AG04450 (cell line): Measurements from ENCODE around the gene UGP2. TPM values are rescaled to one million over a fixed set of nuclear protein-coding genes. Genes with fewer than 3 reads are reported as not detected.

Experiments
- CTCF ChIA-PET: fragments of 300-600, 350-600 bp; formaldehyde crosslinking; extraction: SDS; loops from one replicate; lab custom pipeline; 2022; ENCODE audit warnings: antibody characterized with exemption, inconsistent platforms; lab: Charles Lee
- POLR2A ChIA-PET: fragments of 350-600 bp; formaldehyde crosslinking; extraction: SDS; loops from one replicate; lab custom pipeline; 2021; ENCODE audit warnings: antibody characterized with exemption, inconsistent platforms; lab: Yijun Ruan, JAX
- DNase-seq: peaks from one replicate; pipeline ENCODE4 v3.0.0-alpha.2; 2011; ENCODE audit warnings: low read depth, low spot score
- H3K27ac ChIP-seq: one replicate; pipeline ENCODE4 v1.5.1; 2012; ENCODE audit warnings: low read depth, low read length, control low read depth
- H3K27me3 ChIP-seq: one replicate; pipeline ENCODE4 v1.6.0; 2012; ENCODE audit warnings: low read length; ENCODE audit not compliant: control insufficient read depth, insufficient read depth
- H3K4me3 ChIP-seq: 2 replicates; pipeline ENCODE4 v1.5.1; 2011; ENCODE audit warnings: mild to moderate bottlenecking, low read depth, low read length, control low read depth
- H3K9me3 ChIP-seq: 2 replicates; pipeline ENCODE4 v1.5.1; 2012; ENCODE audit warnings: low read length; ENCODE audit not compliant: control insufficient read depth, insufficient read depth
- CTCF ChIP-seq: IDR thresholded peaks from 2 replicates; pipeline ENCODE4 v1.5.1; 2011; ENCODE audit warnings: low read depth, low read length, control low read depth, inconsistent platforms
- polyA plus RNA-seq: library from polyadenylated mRNA; depleted of rRNA; stranded (reverse); fragments of >200 nt; gene quantifications from 2 replicates; pipeline ENCODE4 v1.2.3, GENCODE V29; 2011

UGP2 gene
- polyA plus RNA-seq, 1 experiment: 121 TPM

DNA sequence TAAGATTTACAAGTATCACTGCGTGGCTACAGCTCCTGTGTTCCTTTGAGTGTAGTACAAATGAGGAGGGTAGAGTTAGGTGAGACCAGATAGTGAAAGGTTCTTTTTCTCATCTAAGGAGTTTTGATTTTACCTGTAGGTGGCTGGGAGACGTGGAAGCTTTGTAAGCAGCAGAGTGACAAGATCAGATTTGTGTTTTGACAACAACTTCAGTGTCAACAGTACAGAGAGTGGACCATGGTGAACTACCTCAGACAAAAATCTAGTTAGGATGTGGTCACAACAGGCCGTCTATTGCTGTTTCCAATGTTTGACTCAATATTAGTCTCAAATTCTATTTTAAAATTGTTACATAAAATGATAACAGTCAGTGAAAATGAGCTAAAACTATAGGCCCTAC, 20.3 kb upstream of the UGP2 start:
- Histone ChIP-seq H3K27me3 (no peaks in the 10 kb centered on the region), H3K27ac (no peak overlapping the region), H3K4me3 (no peak overlapping the region), H3K9me3 (no peaks in the 10 kb centered on the region)
- ChIA-PET POLR2A (no interaction called here), CTCF (interaction anchor here (0.6 to 2.5 kb wide), 2 partner anchors 122 to 771 kb away, joined by 3 to 10 read pairs; no protein-coding TSS in a partner anchor)
- no peak for TF ChIP-seq CTCF
- no peak for DNase-seq

DNA sequence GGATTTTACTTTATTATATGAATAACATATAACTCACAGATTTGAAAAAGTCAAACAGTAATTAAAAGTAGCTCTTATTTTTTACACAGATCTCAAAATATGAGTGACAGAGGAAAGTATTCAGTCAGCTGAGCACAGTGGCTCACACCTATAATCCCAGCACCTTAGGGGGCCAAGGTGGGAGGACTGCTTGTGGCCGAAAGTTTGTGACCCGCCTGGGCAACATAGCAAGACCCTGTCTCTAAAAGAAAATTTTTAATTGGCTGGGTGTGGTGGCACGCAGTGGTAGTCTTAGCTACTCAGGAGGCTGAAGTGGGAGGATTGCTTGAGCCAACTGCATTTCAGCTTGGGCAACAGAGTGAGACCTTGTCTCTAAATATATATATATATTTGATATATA, 19.2 kb upstream of the UGP2 start:
- TF ChIP-seq CTCF: no peak
- ChIA-PET POLR2A (no interaction called here), CTCF (no interaction called here)
- Histone ChIP-seq H3K9me3 (no peaks in the 10 kb centered on the region), H3K27me3 (no peaks in the 10 kb centered on the region), H3K27ac (no peak overlapping the region), H3K4me3 (no peak overlapping the region)
- DNase-seq: no peak

GRCh38 chr2:63827749-63828148, 13.9 kb upstream of the UGP2 start:
- ChIA-PET CTCF (interaction anchor here (1.1 kb wide), 1 partner anchor 34 kb away, joined by 3 read pairs; no protein-coding TSS in a partner anchor), POLR2A (interaction anchor here (0.7 kb wide), 1 partner anchor 15 kb away, joined by 4 read pairs; no protein-coding TSS in a partner anchor)
- Histone ChIP-seq H3K27ac (no peak overlapping the region), H3K4me3 (no peak overlapping the region), H3K27me3 (no peaks in the 10 kb centered on the region), H3K9me3 (no peaks in the 10 kb centered on the region)
- peak; percentile 68 for DNase-seq
- no peak for TF ChIP-seq CTCF

GRCh38 chr2:63831176-63831575, 10.5 kb upstream of the UGP2 start:
- no peaks in the 10 kb centered on the region for H3K9me3 ChIP-seq
- no peak for DNase-seq
- ChIA-PET POLR2A (no interaction called here), CTCF (no interaction called here)
- no peak overlapping the region for H3K4me3 ChIP-seq
- no peak for TF ChIP-seq CTCF
- no peaks in the 10 kb centered on the region for H3K27me3 ChIP-seq
- H3K27ac ChIP-seq: no peak overlapping the region

- Histone ChIP-seq H3K4me3 (no peak overlapping the region), H3K27me3 (no peaks in the 10 kb centered on the region), H3K9me3 (no peaks in the 10 kb centered on the region), H3K27ac (no peak overlapping the region)
- DNase-seq: no peak
- TF ChIP-seq CTCF: no peak
- CTCF ChIA-PET: interaction anchor here (2.0 kb wide), 1 partner anchor 135 kb away, joined by 4 read pairs; no protein-coding TSS in a partner anchor
- POLR2A ChIA-PET: no interaction called here
Observed at GRCh38 chr2:63834401-63834800, 7.3 kb upstream of the UGP2 start.
